GM19324 (cell line): Measurements from ENCODE around the gene STK10.

Experiments used
- ATAC-seq: cut with Tn5 transposase; IDR thresholded peaks from one replicate; pipeline ENCODE4 v1.9.1; 2021; ENCODE audit warnings: mild to moderate bottlenecking, moderate library complexity; ENCODE audit not compliant: unreplicated experiment, low FRiP score

Gene STK10

DNA sequence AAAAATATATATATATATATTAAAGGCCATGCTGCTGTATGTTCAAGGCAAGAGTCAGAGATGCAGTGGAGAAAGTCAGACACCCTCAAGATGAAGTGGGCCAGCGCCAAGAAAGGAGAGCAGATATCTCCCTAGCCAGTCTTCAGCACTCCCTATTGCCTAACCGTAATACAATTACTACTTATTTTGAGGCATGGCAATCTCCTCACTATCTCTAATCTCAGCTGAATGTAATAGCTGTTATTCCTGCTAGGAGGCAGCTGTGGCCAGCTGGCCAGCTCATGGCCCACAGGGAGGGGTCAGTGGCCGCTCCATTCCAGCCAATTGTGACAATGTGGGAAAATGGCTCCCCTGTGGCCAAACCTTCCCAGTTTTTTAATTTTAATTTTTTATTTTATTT is 94.1 kb downstream of the STK10 start:
- ATAC-seq, result no peak

DNA sequence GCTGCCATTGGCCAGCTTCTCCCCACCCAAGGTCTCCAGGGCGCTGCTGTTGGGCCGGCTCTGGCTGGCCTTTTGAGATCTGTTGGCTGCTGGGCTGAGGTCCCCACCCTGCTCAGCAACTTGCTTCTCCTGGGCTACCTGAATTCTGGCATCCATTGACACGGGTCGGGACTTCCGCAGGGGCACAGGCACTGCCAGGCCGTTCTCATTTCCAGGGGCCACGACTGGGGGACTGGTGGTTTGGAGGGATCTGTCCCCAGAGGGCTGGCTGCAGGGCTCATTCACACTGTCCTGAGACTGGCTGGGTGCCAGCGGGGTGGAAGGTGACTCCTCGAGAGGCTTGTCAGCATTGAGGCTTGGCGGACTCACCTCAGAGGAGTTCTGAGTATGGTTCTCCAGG is 94.5 kb downstream of the STK10 start:
- ATAC-seq, result no peak

DNA sequence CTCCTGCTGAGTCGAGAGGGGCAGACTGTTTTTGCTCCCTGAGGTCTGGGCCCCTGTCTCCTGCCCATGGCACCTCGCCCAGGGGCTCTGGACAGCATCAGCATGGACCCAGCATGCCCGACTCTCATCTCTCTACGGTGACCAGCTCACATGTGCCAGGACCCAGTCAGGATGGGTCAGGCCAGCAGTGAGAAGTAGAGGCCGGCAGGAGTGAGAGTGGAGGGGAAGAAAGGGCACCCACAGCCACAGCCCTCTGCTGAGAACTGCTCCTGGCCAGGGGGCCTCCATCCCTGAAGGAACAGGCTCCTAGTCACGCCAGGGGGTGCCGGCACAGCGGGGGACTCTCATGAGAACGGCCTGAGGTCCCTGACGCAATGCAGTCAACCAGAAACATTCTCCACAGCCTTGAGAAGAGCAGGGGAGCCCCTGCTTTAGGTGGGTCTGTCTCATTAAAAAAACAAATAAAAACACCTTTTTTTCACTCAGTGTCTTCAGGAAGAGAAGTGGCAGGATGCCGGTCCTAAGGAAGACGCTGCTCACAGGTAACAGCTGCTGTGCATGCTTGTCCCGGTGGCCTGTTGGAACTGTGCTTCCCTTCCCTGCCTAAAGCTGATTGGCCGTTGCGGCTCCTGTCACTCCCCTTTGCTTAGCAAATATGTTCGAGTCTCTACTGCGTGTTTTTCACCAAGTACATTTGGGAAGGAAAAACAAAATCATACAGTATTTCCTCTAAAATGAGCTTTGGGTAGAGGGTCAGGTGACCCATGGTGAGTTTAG is 95.9 kb downstream of the STK10 start:
- no peak for ATAC-seq

DNA sequence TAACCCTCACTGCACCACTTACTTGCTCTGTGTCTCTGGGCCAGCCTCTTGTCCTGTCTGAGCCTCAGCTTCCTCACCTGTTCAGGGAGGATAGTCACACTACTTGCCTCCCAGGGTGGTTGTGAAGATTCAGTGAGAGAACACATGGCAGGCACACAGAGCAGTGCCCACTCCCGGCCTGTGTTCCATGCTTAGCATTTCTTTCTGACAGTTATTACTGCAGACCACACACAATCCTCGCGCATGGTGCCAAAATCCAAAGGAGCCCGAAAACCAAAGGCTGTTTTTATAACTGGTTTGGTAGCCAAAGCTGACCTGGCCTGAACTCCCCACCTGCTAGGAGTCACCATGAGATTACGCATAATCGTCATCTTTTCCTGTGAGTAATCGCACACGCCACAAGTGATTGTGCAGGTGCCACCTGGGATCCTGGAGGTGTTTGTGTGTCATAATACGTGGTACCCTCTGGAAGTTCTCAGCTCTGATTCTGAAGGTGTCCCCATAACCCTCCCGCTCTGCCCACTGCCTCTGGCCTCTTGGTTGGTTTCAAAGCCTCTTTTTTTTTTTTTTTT is 97.0 kb downstream of the STK10 start:
- no peak for ATAC-seq

DNA sequence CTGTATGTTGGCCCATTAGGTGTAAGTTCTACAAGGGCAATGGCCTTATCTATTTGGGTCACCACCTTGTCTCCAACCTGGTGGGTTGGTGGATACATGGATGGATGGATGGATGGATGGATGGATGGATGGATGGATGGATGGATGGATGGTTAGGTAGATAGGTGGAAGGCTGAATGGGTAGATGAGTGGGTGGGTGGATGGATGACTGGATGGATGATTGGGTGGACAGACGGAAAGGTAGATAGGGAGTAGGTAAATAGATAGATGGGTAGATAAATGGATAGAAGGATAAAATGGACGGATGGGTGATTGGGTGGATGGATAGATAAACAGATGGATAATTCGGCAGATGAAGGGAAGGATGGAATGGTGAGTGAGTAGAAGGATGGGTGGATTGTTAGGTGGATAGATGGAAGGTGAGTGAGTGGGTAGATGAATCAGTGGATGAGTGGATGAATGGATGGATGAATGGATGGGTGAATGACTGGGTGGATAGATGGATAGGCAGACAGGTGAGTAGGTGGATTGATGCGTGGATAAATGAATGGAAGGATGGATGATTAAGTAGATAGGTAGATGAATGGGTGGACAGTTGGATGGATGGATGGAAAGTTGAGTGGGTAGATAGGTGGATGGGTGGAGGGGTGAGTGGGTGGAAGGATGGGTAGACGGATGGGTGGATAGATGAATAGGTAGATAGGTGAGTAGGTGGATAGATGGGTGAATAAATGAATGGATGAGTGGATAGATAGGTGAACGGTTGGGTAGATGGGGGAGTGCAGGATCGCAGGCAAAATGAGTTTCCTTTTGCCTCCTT is 98.5 kb downstream of the STK10 start:
- ATAC-seq, result no peak

DNA sequence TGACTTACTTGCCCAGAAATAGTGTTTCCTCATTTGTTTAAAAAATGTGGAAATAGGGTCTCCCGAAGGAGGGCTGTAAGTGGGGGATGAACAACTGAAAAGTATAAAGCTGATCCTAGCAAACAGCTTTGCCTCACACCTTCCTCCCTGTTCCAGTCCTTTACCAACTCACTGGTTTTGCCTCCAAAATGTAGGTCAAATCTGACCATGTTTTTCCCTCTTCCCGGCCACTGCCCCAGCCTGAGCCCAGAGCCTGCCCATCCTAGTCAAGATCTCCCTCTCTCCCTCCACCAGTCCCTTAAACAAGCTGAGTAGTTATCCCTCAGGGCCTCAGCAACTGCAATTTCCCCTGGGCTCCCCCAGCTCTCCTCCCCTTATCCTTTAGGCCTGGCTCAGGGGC is 99.2 kb downstream of the STK10 start:
- ATAC-seq, result no peak

DNA sequence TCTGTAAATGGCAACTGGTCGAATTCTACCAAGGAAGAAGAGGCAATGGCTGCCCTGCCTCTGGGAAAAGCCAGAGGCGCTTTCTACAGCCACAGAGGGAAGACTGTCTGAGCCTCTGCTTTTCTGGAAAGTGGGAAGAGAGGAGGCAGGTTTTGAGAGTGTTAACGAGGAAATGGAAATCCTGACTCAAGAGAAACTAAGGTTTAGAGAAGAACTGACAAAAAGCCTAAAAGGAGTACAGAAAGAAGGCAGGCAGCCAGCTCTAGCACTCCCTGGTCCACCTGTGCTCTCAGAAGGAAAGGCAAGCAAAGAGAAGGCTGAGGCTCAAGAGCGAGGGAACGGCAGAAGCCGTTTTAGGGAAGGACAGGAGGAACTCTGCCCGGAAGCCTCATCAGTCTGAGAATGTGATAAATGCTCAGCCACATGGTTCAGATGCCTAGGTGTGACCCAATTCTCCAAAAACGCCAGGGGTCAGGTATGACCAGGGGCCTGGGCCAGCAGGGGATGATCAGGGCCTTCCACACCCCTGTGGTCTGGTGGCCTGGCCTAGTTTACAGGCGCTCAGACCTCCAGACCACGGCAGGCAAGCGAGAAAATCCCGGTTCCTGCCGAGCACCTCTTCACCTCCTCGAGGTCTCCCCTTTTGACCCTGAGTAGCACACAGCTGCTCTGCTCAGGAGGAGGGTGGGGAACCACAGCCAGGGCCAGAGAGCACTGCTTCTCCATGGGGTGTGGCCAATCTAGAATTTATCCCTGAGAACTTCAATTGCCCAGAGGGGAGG is 101.6 kb downstream of the STK10 start:
- no peak for ATAC-seq

DNA sequence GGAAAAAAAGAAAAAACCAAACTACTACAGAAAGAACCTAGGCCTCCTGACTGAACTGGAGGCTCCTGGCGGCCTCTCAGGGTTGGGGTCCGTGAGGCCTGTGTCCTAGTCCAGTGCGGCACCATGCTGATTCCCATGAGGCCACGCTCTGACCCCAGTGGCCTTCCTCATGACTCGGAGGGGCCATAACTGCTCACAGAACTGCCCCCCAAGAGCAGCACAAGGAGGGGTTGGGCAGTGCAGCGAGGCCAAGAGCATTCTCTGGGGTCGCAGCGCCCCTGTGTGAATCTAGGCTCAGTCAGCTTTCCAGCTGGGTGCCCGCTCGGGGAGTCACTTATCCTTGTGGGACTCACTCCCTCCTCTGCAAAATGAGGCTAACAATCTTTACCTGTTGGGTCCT is 102.3 kb downstream of the STK10 start:
- no peak for ATAC-seq

DNA sequence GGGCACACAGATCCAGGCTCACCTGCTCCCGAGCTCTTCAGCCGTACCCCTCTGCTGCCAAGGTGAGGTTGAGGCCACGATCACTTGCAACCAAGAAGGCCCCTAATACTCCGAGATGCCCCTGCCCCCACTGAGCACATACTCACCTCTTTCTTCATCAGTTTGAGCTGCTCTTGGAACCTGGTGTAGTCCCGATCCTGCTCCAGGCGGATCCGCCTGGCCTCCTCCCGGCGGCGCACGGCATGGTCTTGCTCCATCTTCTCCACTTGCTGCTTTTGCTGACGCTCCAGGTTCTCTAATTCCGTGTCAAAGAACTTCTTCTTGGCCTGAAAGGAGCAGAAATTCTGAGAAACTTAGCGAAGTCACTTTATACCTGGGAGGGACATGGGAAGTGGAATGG is 105.8 kb downstream of the STK10 start:
- ATAC-seq, result no peak

DNA sequence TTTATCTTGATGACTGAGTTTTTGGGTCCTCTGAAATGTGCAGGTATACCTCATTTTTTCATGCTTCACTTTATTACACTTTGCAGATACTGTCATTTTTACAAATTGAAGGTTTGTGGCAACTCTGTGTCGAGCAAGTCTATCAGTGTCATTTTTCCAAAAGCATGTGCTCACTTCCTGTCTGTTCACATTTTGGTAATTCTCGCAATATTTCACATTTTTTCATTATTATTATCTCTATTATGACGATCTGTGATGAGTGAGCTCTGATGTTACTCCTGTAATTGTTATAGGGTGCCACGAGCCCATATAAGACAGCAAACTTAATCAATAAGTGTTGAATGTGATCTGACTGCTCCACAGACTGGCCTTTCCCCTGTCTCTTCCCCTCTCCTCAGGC is 108.1 kb downstream of the STK10 start:
- no peak for ATAC-seq

DNA sequence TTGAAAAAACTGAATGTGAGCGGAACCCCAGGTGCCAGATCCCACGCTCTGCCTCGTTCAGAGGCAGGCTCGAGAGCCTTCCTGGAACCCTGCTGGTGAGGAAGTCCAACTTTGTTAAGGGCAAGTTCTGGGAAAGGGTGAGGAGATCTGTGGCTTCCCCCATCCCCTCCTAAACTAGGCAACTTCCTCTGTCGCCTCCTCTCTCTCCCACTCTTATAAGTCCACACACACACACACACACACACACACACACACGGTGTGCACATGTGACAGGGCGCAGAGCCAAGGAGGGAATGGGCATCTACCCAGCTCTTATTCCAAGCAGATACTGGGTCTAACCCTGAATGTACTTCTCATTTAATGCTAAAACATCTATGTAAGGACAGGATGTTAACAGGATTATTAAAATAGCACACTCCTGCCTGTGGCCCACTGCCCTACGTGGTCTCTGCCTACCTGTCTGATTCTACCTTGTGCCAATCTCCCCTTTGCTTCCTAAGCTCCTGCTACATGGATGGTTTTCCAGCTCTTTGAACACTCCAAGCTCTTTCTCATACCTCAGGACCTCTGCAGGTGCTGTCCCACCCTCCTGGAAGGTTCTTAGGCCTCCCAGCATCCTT is 109.2 kb downstream of the STK10 start:
- no peak for ATAC-seq

DNA sequence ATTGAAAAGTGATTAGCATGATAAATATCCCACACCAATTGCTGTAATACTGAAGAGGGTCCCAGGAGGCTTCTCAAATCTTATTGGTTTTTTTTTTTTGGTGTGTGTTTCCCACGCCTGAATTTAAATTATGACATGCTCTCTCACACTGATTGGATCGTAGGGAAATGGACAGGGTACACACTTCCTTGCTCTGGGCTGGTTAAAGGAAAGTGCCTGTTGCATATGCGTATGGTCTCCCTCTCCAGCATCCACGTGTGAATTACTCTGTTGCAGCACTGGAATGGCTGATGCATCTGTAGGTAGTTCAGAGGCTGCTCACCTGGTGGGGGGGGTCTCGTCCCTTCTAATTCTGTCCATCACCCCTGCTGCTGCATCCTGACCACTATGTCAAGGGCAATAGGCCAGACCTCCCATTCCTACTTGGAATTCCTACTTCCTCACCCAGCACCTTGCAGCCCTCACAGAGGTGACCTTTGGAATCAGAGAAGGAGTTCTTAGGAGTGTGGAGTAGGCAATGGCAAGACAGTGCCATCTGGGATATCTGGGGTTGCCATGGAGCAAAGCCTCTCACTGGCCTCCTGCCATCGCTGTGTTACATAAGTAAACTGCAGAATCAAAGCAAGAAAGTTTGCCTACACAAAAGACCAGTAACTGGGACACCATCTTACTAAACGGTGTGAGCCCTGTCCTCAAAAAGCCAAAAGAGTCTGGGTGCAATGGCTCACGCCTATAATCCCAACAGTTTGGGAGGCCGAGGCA is 110.2 kb downstream of the STK10 start:
- no peak for ATAC-seq

DNA sequence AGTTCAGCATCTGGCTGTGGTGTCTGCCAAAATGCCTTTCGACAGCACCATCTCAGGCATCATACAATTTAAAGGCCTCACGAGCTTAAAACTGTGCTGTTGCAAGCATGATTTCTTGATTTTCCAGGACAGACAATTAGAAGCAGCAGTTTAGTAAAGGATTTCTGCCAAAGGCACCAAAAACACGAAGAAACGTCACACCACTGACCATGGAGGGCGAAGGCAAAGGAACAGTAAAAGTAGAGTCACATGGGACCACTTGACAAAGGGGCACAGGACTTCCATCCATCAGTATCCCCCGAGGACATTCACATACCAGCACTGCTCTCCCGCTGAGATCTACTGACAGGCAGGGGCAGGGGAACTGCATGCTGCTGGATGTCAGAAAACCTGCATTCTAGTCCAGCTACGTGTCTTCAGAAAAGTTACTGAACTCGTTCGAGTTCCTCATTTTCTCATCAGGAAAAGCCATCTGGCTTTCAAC is 111.2 kb downstream of the STK10 start:
- no peak for ATAC-seq

DNA sequence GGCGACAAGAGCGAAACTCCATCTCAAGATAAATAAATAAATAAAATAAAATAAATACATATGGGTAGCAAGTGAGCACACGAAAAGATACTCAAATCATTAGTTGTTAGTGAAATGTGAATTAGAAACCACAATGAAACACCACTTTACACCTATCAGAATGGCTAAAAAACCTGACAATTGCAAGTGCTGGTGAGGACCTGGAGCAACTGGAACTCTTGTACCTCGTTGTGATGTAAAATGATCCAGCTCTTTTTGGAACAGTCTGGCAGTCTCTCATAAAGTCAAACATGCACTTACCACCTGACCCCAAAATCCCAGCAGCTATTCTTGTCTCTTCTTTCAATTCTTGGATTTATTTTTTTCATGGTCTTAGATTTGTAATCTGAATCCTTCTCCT is 112.4 kb downstream of the STK10 start:
- no peak for ATAC-seq

DNA sequence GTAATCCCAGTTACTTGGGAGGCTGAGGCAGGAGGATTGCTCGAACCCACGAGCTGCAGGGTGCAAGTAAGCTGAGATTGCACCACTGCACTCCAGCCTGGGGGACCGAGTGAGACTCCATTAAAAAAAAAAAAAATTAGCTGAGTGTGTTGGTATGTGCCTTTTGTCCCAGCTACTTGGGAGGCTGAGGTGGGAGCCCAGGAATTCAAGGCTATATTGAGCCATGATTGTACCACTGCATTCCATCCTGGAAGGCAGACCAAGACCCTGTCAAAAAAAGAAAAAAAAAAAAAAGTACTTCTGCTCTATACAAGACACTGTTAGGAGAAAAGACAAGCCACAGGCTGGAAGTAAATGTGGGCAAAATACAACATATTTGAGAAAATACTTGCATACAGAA is 113.1 kb downstream of the STK10 start:
- ATAC-seq, result no peak

DNA sequence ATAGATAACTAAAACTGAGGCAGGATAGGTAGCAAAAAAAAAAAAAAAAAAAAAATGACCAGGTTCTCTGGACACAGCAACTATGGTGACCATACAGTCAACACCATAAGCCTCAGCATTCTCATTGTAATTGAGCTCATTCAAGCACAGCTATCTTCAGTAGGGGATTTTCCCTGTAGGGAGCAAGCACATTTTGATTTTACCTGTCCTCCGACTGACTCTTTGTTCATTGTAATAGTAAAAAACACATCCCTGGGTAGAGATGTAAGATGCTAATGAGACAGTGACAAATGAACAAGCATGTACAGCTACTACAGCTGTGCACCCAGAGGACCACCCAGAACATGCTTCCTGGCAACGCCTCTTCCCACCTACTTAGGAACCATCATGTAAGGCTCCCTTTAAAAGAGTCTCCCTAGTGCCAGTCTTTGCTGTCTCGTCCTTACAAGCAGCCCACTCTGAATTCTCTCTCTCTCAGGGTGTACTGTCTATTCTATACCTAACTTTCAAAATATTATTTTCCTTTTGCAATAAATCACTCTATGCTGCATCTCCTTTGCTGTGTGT is 116.6 kb downstream of the STK10 start:
- no peak for ATAC-seq

DNA sequence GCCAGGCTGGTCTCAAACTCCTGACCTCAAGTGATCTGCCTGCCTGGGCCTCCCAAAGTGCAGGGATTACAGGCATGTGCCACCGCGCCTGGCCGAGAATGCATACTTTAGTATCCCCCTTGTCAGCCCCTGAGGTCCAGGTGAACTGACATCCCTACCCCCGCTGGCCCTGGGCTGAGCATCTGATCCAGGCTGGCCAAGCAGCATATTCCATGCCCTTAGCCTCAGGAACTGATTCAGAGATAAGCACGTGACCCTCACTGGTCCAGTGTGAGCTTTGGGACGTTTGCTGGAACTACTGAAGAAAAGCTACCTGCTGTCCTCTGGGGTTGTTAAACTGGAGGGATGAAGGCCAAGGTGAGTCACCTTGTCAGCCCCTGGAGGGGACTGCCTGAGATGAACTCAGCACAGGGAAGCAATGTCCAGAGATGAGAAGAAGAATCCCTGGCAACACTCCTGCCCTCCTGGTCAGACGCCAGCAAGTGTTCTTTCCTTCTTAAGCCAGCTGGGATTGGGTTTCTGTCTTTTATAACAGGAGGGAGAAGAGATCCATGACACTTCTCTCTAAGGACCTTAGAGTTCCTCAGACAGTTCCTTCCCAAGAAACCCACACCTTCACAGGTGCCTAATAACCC is 122.5 kb downstream of the STK10 start:
- ATAC-seq, result no peak

DNA sequence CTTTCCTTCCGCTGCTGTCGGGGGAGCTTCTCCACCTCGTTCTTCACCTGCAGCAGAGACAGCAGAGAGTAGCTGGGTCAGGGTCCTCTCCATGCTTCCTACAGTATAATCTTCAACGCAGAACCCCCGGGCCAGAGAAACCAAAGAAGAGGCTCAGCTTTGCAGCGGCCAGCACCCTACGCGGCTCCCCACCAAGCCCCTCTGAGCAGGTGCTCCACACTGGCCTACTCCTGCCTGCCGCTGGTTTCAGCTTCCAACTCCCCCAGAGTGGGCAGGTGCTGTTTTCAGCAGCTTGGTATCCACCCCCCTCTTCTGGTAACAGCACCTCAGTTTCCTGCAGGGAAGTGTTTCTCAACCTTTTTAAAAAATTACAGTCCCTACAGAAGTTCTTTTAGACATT is 123.3 kb downstream of the STK10 start:
- no peak for ATAC-seq

DNA sequence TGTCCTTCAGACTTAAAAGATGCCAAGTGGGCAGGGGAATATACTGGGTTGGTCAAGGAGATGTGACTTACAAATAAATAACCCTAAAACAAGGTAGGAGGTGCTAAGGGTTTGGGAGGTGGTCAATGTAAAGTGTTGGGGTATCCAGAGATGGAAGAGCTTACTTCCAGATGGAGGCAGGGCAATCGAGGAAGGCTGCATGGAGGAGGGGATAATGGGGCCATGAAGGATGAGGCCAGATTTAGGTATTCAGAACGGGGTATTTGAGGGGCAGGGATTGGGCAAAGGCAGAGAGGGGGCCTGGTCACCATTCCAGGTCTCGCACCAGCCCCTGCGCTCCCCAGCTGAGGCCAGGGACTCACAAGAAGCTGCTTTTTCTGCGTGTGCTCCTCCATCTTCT is 123.7 kb downstream of the STK10 start:
- ATAC-seq, result no peak
